Activated CD8-positive, alpha-beta memory T cell treated with anti-CD3 and anti-CD28 coated beads for 1 hour (primary cell): Measurements from ENCODE around the gene FARP2.
A peak's percentile ranks its signal among the peaks of the same experiment; 100 is the strongest.

Experiments
- DNase-seq, 2 donors: peaks; one replicate each; pipeline ENCODE4 v3.0.0-alpha.2; 2020; ENCODE audit warnings: low read depth in 1 of 2; ENCODE audit errors: extremely low read depth in 1 of 2

FARP2 gene

GRCh38 chr2:241321886-241322285 is 34.2 kb upstream of the FARP2 start:
- DNase-seq = no peak

GRCh38 chr2:241323778-241324177 is 32.3 kb upstream of the FARP2 start:
- DNase-seq = no peak

- DNase-seq = no peak
Observed at GRCh38 chr2:241324775-241325174, 31.3 kb upstream of the FARP2 start.

GRCh38 chr2:241325257-241325656 is 30.8 kb upstream of the FARP2 start:
- DNase-seq = no peak

GRCh38 chr2:241329669-241330615 is 26.1 kb upstream of the FARP2 start:
- DNase-seq = no peak

GRCh38 chr2:241330616-241330981 is 25.5 kb upstream of the FARP2 start:
- DNase-seq = no peak

GRCh38 chr2:241334813-241335212 is 21.3 kb upstream of the FARP2 start:
- DNase-seq = no peak

GRCh38 chr2:241339839-241340630 is 16.1 kb upstream of the FARP2 start:
- no peak for DNase-seq

- DNase-seq = no peak
Observed at GRCh38 chr2:241340631-241341163, 15.4 kb upstream of the FARP2 start.

GRCh38 chr2:241344925-241345651 is 11.0 kb upstream of the FARP2 start:
- no peak for DNase-seq

- DNase-seq = no peak
Observed at GRCh38 chr2:241349941-241350340, 6.1 kb upstream of the FARP2 start.

- no peak for DNase-seq
Observed at GRCh38 chr2:241350530-241350877, 5.6 kb upstream of the FARP2 start.

GRCh38 chr2:241350878-241351639 is 5.0 kb upstream of the FARP2 start:
- DNase-seq = no peak

- DNase-seq = no peak
Observed at GRCh38 chr2:241351640-241352031, 4.4 kb upstream of the FARP2 start.

- DNase-seq = no peak
Observed at GRCh38 chr2:241352227-241352626, 3.9 kb upstream of the FARP2 start.

GRCh38 chr2:241354668-241355658 is 1.1 kb upstream of the FARP2 start:
- DNase-seq = peak; percentile 23 to 57

- no peak for DNase-seq
Observed at GRCh38 chr2:241356871-241357260, 781 bp downstream of the FARP2 start.

GRCh38 chr2:241357531-241357930 is 1.4 kb downstream of the FARP2 start:
- no peak for DNase-seq

- DNase-seq = no peak
Observed at GRCh38 chr2:241358470-241358869, 2.4 kb downstream of the FARP2 start.
